Limb (tissue), 2 donors: Measurements from ENCODE around the gene TMEM271.
A peak's percentile ranks its signal among the peaks of the same experiment; 100 is the strongest.
"Not testable (repeated sequence)": the region's sequence is repeated elsewhere in the genome, so short reads cannot be mapped to it uniquely, and the experiment has no call there.

Experiments
- DNase-seq, 2 donors: peaks; one replicate each; pipeline ENCODE4 v3.0.0-alpha.2; 2016; ENCODE audit errors: extremely low spot score in 2 of 2

Gene TMEM271

DNA sequence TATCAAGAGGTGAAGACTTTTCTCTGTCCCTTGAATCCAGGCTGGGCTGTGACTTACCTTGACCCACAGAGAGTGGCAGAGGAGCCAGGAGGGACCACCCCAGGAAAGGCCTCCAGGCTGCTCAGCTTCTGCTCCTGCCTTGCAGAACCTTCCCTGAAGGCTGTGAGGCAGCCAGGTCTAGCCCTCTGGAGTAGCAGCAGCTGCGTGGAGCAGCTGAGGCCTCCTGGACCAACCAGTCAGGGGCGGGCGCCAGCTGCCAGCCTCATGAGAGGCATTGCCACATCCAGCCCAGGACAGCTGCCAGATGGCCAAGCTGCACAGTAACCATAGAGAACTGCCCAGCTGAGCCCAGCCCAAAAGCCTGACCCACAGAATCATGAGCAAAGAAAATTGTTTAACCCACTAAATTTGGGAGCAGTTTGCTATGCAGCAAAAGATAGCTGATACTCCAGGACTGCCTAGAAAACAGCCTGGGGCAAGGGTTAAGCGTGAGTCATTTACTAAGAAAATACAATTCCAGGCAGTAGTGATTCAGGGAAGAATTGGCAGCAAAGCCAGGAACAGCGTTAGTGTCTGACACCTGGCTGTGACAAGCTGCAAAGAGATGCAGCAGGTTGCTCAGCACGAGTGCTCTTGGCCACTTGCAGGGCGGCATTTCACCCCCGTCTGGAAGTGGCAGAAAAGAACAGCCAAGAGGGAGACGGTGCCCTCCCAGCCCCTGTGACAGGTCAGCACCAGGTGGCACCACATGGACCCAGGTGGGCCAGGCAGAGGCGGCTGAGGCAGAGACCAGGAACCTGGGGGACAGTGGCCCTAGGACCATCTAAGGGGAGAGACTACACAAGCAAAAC is 34.5 kb upstream of the TMEM271 start:
- peak in 1 of 2 donors; percentile 21 for DNase-seq

DNA sequence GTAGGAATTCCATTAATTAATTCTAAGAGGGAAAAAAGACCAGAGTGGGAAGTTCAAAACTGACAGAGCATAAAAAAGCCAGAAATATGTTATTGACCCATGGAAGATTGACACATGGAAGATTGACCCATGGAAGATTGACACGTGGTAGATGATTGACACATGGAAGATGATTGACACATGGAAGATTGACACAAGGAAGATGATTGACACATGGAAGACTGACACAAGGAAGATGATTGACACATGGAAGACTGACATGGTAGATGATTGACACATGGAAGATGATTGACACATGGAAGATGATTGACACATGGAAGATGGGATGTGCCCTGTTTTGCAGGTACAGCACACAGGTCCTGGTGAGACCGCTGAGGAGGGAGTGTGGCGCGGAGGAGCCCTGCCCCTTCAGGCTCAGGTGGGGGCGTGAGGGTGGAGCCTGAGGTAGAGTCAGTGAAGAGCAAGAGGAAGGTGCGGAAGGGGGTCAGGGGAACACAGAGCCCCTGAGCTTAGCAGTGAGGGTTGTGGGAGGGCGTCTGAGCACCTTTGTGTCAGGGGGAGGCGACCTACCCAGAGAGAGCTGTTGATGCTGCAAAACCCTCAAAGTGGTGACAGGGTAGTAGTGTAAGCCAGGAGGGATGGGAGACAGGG is 33.4 kb upstream of the TMEM271 start:
- DNase-seq = no peak

DNA sequence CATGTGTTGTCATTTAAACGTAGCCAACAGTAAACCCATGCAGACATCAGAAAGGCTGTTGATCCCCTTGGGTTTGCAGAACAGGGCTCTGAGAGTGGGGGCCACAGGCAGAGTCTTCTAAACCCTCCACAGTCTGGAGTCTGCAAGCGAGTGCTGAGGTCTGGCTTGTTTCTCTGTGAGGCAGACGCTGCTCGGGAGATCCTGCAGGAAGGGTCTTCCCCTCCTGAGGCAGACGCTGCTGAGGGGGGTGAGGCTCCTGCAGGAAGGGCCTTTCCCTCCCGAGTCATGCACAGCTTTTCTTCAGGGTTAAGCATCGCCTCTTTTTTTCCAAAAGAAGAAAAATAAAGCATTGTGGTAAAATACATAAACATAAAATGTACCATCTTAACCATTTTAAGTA is 32.1 kb upstream of the TMEM271 start:
- no peak for DNase-seq

DNA sequence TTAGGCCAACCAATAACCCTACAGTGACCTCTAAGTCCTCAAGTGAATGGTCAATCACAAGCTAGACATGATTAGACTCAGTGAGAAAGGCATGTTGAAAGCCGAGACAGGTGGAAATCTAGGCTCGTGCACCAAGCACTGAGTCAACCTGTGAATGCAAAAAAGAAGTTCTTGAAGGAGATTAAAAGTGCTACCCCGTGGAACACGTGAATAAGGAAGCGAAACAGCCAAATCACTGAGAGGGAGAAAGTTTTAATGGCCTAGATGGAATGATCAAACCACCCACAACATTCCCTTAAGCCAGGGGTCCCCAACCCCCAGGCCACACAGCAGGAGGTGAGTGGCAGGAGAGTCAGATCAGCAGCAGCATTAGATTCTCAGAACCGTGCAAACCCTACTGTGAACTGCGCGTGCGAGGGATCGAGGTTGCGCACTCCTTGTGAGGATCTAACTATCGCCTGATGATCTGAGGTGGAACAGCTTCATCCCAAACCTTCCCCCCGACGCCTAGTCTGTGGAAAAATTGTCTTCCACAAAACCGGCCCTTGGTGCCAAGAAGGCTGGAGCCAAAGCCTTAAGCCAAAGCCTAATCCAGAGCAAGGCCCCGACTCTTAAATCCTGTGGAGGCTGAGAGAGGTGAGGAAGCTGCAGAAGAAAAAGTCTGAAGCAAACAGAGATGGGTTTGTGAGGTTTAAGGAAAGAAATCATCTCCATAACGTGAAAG is 29.8 kb upstream of the TMEM271 start:
- no peak for DNase-seq

DNA sequence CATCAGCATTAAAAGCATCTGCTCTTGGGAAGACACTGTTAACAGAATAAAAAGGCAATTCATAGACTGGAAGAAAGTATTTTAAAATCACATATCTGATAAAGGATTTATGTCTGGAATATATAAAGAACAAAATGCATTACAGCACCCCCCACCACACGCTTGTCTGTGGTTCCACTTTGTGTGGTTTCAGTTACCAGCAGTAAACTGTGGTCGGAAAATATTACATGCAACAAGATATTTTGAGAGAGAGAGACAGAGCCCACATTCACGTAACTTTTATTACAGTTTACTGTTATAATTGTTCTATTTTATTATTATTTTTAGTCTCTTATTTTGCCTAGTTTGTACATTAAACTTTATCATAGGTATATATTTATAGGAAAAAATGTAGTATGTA is 28.0 kb upstream of the TMEM271 start:
- DNase-seq = no peak

DNA sequence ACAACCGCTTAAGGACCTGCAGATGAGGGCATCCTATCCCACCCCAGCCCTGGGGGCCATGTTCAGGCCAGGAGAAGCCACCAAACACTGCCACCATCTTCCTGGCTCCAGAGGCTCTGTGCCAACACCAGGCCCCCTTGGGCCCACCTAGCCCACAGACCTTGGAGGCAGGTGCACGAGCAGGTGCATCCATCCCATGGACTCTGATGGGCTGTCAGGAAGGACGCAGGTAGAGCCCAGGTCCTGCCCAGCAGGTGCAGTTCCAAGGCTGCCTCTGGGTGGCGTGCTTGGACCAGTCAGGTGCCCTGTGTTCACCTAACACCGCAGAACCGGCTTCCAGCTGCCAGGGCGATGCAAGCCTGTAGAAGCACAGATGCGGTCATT is 26.5 kb upstream of the TMEM271 start:
- DNase-seq = peak in 1 of 2 donors; percentile 64

DNA sequence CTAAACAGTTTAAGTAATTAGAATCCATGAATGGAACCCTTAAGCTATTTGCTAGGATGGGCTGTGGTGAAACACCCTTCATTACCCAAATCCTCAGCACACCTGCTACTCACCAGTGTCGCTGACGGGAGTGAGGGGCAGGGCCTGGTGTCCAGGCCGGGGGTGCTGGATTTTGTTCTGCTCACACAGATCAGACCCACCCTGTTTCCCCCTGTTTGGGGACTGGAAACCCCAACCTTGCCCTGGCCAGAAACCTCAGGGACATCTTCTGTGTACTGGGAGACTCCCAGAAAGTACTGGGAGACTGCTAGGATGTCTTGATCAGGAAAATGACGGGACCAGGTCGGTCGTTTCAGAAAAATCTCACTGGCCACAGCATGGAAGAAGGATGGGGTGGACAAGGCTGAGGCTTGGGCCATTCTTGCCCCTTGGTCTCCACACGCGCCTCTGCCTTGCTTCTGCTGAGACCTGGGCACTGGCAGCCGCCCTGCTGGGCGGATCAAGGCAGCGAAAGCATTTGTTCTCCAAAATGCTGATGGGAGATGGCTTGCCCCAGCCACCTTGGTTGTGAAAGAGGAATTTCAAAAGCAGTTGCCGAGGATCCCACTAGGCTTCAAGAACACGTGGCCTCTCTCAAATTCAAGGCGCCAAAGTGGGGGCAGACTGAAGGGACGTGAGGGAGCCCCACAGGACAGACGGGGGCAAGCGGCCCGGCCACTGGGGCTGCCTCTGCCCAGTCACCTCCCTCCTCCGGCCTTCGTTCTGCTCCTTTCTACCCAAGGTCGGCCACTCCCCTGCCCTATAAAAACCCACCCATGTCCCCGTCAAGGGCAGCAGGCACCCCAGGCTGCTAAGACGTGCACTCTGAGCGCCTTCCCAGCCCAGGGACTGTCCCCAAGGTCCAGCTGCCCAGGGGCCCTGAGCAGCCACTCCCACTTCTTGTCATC is 25.8 kb upstream of the TMEM271 start:
- no peak for DNase-seq

DNA sequence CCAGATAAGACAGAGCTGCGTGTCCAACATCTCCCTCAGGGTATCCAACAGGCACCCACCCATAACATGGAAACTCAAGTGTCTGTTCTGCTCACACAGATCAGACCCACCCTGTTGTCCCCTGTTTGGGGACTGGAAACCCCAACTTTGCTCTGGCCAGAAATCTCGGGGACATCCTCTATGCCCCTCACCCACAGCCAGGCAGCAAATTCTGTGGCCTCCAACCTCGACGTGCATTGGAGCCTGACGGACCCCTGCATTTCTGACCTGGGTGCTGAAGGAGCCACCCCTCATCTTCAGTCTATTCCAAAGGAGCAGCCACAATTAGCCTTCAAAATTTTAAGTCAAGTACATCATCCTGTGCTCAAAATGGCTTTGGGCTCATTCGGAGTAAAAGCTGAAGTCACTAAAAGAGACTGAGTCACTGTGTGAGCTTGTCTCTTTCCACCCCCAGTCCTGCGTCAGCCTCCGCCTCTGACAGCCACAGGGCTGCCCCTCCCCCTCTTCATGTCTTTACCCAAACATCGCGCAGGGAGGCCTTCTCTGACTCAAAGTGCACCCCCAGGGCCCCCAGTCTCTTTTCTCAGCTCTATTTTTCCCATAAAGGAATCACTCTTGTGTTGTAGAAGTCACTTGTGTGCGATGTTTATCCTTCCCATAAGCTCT is 24.9 kb upstream of the TMEM271 start:
- DNase-seq = no peak

DNA sequence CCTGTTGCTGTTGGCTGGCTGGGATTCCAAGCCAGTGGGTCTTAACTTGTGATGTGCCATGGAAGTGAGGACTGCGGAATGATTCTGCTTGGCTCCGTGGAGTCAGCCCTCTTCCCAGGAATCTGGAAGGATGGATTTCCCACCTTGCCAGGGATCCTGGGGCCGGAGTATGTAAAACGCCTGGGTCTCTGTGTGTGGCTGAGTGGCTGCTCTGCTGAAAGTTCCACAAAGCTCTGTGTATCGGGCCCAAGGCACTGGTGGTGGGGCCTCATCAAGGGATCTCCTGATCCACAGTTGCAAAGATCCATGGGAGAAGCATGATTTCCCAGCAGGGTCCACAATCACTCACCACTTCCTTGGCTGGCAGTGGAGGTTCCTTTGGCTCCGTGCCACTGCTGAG is 24.1 kb upstream of the TMEM271 start:
- DNase-seq = no peak

DNA sequence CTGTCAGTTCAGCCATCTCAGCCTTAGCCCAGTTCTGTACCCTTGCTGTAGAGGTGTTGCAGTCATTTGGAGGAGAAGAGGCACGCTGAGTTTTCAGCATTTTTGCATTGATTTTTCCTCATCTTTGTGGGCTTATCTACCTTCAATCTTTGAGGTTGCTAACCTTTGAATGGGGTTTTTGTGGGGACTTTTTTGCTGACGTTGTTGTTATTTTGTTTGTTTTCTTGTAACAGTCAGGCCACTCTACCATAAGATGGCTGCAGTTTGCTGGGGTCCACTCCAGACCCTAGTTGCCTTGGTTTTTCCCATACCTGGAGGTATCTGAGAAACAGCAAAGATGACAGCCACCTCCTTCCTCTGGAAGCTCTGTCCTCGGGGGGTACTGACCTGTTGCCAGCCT is 22.8 kb upstream of the TMEM271 start:
- no peak for DNase-seq

DNA sequence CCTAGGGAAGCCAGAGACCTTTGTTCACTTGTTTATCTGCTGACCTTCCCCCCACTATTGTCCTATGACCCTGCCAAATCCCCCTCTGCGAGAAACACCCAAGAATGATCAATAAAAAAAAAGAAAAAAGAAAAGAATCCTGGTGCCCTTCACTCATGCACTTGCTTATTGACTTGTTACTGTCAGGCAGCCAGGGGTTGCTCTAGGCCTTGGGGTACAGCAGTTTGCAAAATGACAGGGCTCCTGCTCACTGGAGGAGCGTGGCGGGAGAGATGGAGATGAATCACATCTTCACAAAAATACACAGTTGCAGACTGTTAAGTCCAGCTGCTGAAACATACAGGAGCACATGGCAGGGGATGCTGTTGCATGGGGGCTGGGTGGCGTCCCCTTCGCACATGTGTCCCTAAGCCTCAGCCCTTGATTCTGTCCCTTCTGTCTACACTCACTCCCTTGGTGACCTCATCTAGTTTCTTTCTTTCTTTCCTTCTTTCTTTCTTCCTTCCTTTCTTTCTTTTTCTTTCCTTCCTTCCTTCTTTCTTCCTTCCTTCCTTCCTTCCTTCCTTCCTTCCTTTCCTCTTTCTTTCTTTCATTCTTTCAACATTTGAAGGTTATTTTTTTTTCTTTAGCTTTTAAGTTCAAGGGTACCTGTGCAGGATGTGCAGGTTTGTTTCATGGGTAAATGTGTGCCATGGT is 16.9 kb upstream of the TMEM271 start:
- no peak for DNase-seq

DNA sequence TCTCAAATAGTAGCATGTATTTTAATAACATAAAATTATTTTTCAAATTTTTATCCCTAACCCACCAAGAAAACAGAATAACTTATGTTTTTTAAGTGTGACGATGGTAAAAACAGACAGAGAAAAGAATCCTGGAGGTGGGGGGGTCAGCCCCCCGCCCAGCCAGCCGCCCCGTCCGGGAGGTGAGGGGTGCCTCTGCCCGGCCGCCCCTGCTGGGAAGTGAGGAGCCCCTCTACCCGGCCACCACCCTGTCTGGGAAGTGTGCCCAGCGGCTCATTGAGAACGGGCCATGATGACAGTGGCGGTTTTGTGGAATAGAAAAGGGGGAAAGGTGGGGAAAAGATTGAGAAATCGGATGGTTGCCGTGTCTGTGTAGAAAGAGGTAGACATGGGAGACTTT is 16.1 kb upstream of the TMEM271 start:
- DNase-seq = not testable (repeated sequence)

DNA sequence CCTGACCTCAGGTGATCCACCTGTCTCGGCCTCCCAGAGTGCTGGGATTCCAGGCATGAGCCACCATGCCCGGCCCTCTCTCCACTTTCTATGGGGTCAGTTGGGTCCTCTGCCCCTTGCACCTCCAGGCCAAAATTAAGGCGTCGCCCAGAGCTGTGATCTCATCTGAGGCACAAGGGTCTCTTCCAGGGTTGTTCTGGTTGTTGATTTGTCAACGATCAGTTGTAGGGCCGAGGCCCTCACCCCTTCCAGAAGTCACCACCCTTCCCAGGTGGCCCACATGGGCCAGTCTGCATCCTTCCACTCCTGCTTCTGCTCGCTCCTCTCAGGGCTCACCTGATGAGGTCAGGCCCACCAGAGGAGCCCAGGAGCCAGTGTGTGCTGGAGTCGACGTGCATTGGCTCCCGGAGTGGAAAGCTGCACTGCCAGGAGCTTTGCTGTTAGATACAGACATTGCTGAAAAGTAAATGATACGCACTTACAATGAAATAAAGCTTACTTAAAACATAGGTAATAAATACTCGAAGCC is 14.3 kb upstream of the TMEM271 start:
- DNase-seq = no peak

DNA sequence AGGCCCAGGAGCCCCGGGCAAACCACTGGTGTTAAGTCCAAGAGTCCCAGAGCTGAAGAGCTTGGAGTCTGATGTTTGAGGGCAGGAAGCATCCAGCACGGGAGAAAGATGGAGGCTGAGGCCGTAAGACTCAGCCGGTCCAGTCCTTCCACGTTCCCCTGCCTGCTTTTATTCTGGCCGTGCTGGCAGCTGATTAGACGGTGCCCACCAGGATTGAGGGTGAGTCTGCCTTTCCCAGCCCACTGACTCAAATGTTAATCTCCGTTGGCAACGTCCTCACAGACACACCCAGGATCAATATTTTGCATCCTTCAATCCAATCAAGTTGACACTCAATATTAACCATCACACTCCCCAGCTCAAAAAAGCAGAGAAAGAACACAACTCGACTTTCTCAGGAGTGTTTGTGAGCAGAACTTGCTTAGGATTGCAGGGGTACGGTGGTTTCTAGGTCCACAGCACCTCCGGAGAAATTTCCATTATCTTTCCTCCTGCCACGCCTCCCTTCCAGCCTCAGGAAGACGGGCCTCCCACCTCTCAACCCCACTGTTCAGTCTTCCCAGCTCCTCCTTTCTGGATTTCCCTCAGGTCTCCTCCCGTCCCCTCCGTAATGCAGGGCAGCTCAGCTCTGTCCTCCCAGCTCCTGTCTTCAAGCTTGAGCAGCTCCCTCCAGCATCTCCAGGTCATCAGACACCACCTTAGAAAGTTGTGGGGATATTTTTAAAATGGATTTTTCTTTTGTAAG is 13.3 kb upstream of the TMEM271 start:
- no peak for DNase-seq

DNA sequence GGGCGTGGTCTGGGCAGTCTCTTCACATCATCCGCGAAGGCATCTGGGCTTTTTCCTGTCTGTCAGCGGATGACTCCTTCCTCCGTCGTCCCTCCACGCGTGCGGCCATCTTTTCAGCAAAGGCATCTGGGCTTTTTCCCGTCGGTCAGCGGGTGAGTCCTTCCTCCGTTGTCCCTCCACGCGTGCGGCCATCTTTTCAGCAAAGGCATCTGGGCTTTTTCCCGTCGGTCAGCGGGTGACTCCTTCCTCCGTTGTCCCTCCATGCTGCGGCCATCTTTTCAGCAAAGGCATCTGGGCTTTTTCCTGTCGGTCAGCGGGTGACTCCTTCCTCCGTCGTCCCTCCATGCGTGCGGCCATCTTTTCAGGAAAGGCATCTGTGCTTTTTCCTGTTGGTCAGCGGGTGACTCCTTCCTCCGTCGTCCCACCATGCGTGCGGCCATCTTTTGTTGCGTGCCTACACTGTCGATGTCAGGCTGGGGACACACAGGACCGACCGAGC is 12.3 kb upstream of the TMEM271 start:
- DNase-seq = no peak

DNA sequence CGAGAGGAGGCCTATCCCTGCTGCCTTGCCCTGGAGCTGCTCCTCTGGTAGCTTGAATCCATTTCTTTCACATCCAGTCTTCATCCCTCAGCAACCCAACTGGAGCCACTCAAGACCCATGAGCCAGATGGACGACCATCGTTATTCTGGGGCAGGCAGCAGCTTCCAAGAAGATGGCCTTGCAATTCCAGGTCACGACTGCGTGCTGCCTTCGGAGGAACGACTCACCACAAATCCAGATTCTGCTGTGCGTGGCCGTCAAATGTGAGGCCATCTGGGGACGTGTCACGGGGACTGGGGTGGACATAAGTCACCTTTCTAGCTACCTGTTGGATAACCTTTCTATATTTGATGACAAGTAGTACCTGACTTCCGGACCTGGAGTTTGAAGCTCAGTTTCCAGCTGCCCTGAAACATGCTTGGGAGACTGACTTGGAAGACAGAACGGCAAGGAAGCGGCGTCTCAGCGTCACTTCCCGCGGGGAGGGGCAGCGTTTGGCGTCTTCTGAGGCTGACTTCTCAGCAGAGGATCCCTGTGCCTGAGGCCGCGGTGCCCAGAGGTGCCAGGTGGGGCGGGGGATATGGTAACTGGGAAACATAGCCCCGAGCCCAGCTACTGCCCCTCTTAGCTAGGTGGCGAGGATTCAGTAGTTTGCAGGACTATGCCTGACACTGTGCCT is 11.7 kb upstream of the TMEM271 start:
- no peak for DNase-seq

DNA sequence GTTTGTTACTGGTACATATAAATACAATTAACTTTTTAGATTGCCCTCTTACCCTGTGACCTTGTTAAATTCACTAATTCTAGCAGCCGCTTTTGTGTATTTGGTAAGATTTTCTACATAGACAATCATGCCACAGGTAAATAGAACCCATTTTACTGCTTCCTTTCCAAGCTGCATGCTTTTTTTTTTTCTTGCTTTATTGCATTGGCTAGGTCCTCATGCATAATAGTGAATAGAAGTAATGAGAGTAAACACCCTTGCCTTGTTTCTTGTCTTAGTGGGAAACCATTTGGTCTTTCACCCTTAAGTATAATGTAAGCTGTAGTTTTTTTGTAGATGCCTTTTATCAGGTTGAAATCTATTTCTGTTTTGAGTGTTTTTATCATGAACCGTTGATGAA is 7.7 kb upstream of the TMEM271 start:
- DNase-seq = no peak

DNA sequence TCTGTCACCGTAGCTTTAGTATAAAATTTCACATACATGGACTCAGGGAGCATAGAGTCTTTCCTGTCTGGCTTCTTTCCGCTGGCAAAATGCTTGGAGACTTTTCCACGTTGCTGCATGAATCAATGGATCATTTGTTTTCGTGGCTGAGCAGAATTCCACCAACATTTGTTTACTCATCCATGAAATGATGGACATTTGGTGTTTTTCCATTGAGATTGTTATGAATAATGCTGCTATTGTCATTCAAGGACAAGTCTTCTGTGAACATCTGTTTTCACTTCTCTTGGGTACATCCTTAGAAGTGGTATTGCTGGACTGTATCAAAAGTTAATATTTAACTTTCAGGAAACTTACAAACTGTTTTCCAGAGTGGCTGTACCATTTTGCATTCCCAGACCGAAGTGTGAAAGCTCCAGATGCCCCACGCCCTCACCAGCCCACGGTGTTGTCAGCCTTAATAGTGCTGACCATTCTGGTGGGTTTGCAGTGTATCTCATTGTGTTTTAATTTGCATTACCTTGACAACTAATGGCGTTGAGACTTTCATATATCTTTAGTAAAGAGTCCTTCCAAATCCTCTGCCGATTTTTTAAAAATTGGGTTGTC is 5.8 kb upstream of the TMEM271 start:
- no peak for DNase-seq
